ENCODE data around the gene CREB3L2.

DNA sequence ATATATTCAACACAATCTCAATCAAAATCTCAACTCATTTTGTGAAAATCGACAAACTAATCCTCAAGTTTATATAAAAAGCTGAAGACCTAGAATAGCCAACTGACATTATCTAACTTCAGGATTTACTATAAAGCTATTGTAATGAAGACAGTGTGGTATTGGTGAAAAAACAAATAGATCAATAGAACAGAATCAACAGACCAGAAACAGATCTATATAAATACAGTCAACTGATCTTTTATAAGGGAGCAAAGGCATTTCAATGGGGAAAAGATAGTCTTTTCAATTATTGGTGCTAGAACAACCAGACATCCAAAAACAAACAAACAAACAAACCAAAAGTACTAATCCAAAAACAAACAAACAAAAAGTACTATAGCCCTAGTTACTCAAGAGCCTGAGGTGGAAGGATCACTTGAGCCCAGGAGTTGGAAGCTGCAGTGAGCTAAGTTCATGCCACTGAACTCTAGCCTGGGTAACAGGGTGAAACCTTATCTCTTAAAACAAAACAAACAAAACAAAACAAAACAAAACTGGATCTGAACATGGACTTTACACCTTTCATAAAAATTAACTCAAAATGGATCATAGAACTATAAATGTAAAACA lies 47.7 kb upstream of the CREB3L2 start:
- TF ChIP-seq, protein P1, sequence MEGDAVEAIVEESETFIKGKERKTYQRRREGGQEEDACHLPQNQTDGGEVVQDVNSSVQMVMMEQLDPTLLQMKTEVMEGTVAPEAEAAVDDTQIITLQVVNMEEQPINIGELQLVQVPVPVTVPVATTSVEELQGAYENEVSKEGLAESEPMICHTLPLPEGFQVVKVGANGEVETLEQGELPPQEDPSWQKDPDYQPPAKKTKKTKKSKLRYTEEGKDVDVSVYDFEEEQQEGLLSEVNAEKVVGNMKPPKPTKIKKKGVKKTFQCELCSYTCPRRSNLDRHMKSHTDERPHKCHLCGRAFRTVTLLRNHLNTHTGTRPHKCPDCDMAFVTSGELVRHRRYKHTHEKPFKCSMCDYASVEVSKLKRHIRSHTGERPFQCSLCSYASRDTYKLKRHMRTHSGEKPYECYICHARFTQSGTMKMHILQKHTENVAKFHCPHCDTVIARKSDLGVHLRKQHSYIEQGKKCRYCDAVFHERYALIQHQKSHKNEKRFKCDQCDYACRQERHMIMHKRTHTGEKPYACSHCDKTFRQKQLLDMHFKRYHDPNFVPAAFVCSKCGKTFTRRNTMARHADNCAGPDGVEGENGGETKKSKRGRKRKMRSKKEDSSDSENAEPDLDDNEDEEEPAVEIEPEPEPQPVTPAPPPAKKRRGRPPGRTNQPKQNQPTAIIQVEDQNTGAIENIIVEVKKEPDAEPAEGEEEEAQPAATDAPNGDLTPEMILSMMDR (IDR thresholded peaks at IDR 0.05 in 2 of 3, conservative IDR thresholded peaks at IDR 0.05 in 1 of 3; ENCODE audit: control insufficient read depth in 2 of 3, extremely low read depth in 1 of 3, insufficient read depth in 1 of 3, low read depth in 3 of 3, low read length in 3 of 3): no peak
- TF ChIP-seq, protein P2, sequence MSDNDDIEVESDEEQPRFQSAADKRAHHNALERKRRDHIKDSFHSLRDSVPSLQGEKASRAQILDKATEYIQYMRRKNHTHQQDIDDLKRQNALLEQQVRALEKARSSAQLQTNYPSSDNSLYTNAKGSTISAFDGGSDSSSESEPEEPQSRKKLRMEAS (IDR thresholded peaks at IDR 0.05; ENCODE audit: low read depth, low read length): no peak
- no peak for TF ChIP-seq ZSCAN29 (IDR thresholded peaks at IDR 0.05)

Measured in GM12878 (cell line).